H54 (cell line): ENCODE results near the gene IARS2.
A peak's percentile ranks its signal among the peaks of the same experiment; 100 is the strongest.

Experiments used
- DNase-seq: peaks from one replicate; pipeline ENCODE4 v3.0.0; 2011; ENCODE audit warnings: low spot score, mixed read lengths; ENCODE audit not compliant: insufficient read length
- FAIRE-seq: peaks from 3 replicates; lab custom pipeline; 2011; peaks lifted over from hg19 to GRCh38; lab: Jason Lieb, UNC
- POLR2A ChIP-seq: IDR thresholded peaks from 2 replicates; pipeline ENCODE4 v1.6.1; 2011; ENCODE audit warnings: low read depth, mild to moderate bottlenecking, low read length

Gene IARS2

DNA sequence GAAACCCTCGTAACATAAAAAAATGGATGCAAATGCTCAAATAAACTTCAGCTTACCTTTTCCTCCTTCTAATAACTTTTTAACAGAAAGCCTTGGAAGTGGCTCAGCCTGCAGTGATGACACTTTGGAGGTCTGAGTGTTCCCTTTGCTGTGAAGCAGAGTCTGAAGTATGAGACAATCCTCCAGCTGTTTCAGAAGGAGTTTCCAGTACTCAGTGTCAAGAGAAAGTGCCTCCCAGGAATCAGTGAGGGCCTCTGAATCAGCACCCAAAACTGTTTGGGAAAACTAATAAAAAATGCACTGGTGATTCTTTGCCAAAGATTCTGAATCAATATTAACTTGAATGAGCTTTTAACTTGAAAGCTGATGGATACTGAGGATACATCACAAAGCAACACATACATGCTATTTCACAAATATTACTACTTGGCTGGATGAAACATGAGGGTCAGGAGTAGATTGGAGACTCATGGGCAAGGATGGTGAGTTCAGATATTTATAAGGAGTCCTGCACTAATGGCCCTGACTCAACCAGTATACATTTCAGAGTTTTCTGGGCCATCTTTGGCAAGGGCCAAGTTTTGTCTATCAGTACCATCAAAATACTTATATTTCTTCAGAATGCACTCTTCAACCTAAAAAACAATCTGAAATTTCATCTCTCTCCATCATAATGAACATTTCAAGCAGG, 77.0 kb downstream of the IARS2 start:
- no peak for DNase-seq
- FAIRE-seq = no peak
- no peak for TF ChIP-seq POLR2A

DNA sequence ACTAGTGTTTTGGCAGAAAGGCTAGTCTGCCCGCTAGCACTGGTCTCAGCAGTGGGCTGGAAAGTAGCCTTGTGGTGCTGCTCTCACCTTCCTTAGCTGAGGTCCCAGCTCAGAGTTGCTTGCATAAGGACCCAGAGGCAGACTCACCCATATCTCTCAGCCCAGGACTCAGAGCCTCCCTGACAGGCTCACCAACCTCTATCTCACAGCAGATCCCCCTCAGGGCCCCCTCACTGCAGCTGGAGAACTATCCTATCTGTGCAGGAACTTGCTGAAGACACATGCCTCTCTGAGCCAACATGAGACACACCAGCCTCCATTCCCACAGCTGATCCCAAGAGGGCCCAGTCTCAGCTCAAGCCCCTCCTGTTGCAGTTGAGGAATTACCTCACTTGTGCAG, 82.6 kb downstream of the IARS2 start:
- TF ChIP-seq POLR2A = no peak
- no peak for DNase-seq
- no peak for FAIRE-seq

DNA sequence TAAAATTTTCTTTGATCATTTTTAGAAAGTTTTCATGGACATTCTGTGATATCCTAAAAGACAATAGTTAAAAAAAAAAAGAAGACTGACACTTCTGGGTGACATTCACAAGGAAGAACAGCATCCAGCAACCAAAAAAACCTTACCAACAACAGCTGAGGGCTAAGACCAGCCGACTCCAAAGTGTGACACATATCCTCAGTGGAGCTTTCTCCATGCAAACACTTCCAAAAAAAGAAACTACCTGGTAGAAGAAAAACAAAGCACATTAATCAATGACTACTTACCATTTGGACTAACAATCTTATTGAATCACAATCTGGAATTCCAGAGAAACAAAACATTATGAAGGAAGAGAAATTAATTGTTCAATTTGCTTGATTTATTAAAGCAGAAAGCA, 88.2 kb downstream of the IARS2 start:
- no peak for DNase-seq
- no peak for TF ChIP-seq POLR2A
- no peak for FAIRE-seq

DNA sequence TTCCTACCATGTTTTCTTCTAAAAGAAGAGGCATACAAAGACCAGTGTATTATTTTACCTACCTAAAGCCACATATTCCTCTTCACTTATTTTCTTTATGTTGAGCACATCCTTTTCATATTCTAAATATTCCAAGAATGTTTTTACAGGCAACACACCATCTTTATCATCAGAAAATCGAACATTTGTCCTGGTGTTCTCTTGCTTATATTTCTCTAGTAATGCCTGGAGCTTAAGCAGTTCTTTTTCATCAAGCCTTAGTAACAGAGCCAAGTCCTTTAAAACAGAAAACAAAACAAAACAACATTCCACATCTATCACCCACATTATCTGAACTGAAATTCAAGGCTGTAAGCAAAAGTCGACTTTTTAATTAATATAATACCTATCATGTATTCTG, 88.7 kb downstream of the IARS2 start:
- no peak for DNase-seq
- FAIRE-seq = no peak
- TF ChIP-seq POLR2A = no peak

DNA sequence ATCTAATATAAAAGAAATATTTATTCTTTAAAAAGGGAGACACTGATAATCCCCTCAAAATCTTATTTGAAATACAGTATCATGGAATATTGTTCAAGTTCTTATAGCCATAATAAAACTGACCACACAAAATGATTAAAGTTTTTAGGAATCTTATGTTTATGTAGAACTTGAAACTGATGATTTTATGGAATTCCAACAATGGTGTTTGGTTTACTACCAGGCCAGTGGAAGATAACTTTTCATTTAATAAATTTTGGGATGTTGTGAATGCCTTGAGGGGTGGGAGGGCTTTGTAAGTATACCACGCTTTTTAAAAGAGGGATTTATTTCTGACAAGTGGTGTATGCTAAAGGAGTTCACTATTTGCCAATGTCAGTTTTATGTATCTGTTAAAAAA, 90.6 kb downstream of the IARS2 start:
- FAIRE-seq = no peak
- no peak for TF ChIP-seq POLR2A

DNA sequence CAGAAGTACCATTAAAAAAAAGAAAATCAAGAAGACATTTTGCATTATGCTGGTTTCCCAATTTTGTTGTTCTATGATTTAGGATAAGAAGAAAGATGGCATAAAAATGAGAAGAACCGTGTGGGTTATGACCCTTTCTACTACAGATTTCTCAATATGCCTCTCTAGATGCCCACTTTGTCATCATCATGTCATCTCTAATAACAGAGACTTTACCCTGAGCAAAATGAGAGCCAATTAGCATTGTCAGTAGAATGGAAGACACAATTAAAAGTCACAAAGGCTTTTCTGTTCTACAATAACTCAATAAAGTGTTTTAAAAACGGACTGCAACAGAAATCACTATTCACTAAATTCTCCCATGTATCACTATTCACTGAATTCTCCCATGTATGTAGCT, 92.8 kb downstream of the IARS2 start:
- no peak for FAIRE-seq
- TF ChIP-seq POLR2A = no peak
- DNase-seq = no peak

More for the DNA sequence above, 90.6 kb downstream of the IARS2 start:
- no peak for DNase-seq

DNA sequence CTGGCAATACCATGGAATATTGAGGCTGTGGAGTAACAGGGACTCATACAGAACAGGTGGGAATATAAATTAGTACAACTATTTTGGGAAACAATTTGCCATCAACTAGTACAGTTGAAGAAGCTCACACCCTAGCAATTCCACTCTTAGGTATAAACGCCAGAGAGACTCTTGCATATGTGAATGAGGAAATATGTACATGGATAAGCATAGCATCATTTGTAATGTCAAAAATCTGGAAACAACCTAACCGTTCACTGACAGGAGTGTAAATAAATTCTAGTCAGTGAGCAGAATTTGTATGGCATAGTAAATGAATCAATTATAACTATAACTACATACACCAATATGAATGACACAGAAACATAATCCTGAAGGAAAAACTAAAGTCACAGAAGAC, 94.6 kb downstream of the IARS2 start:
- TF ChIP-seq POLR2A = no peak
- DNase-seq (no peak), FAIRE-seq (no peak)

DNA sequence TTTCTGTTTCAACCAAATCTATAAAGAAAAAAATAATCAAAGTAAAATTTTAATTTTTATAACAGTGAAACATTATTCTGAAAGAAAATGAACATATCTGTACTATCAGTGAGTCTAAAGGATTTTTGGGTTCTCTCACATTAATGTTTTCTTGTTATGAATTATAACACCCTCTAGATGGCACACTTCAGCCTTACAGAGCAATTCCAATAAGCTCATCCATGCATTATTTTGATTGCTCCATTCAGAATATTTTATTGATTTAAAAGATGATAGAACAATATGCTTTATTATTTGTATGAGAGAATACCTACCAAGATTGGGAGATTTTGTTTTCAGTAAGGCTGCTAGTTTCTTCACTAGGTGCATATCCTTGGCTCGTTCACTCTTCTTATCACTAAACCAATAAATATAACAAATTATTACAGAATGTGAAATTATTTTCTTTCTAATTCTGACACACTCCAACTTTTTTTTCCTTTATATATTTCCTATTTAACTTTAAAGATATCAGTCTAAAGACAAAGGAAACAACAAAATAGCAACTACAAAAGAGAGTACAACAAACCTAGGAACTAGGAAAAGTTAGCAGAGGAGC, 95.9 kb downstream of the IARS2 start:
- no peak for TF ChIP-seq POLR2A
- peak; percentile 43 for FAIRE-seq
- DNase-seq = no peak

DNA sequence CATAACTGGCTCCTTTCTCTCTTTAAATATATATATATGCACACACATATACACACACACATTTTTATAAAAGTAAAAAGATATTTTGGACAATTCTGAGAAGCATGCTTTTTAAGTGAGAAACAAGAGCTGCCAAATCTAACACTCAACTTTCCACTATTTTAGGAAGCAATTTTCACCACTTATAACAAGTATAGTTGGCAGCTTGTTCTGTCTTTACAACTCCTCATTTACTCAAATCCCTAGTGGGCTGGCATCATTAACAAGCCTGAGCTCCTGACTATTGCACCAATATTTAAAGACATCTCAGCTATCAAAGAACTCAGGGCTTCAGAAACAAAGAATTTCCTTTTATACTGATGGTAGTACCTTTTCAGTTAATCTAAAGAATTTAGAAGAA, 101.8 kb downstream of the IARS2 start:
- TF ChIP-seq POLR2A = no peak
- FAIRE-seq (no peak), DNase-seq (no peak)
